Uterus (tissue), 2 donors: ENCODE data around the gene BEST1.

Experiments
- POLR2A ChIP-seq, 2 donors: fragments of 450-650 bp; IDR thresholded peaks; one replicate each; pipeline ENCODE4 v1.6.1; 2016; ENCODE audit warnings: antibody characterized with exemption in 2 of 2, mild to moderate bottlenecking in 1 of 2, moderate library complexity in 1 of 2
- TF ChIP-seq, protein P1 (sequence below), 4 experiments: fragments of 200-600 bp in 2 of 4; fragments of 450-650 bp in 2 of 4; sonication (generic) in 2 of 4; IDR thresholded peaks; one replicate each; pipeline ENCODE4 v1.5.1; 2016 to 2019; ENCODE audit warnings: antibody characterized with exemption in 4 of 4, mild to moderate bottlenecking in 2 of 4, moderate library complexity in 1 of 4

DNA sequence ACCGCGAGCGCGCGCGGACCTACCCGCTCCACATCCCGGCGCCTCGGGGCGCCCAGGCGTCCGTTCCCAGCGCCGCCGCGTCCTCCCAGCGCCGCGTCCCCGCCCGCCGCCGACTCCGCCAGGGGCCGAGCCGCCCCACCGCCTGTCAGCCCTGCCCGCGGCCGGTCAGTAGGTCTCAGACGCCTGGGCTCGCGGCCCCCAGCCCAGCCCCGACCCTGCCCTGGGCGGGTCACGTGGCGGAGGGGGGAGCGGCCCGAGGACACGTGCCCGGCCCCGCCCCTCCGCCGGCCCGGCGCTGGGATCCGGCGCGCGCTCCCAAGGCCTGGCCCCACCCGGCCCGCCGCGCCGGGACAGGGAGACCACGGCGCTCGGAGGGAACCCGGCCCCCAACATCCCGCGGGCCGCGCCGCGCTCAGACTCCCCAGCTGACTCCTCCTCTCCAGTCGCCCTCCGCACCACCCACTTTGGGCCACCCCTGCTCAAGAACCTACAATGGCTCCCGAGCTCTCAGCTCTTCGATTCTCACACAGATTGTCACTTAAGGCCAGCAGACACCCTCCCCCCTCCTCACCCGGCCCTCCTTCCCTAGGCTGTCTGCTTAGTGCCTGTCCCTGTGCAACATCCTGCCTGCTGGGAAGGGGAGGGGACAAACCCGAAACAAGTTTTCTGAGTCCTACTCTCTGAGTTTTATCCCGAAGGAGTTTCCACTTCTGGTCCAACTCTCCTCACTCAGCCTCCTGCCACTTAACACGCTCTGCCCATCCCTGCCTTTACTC lies 32.6 kb upstream of the BEST1 start, which contains the start of gene RAB3IL1:
- TF ChIP-seq, protein P1, sequence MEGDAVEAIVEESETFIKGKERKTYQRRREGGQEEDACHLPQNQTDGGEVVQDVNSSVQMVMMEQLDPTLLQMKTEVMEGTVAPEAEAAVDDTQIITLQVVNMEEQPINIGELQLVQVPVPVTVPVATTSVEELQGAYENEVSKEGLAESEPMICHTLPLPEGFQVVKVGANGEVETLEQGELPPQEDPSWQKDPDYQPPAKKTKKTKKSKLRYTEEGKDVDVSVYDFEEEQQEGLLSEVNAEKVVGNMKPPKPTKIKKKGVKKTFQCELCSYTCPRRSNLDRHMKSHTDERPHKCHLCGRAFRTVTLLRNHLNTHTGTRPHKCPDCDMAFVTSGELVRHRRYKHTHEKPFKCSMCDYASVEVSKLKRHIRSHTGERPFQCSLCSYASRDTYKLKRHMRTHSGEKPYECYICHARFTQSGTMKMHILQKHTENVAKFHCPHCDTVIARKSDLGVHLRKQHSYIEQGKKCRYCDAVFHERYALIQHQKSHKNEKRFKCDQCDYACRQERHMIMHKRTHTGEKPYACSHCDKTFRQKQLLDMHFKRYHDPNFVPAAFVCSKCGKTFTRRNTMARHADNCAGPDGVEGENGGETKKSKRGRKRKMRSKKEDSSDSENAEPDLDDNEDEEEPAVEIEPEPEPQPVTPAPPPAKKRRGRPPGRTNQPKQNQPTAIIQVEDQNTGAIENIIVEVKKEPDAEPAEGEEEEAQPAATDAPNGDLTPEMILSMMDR (IDR thresholded peaks at IDR 0.05), result peak in 1 of 4 experiments; percentile 3
- TF ChIP-seq POLR2A (IDR thresholded peaks at IDR 0.05), result peak; percentile 60 to 86
